Mucosa of descending colon (tissue), 3 donors: ENCODE results near the gene ABHD1. TPM values are rescaled to one million over a fixed set of nuclear protein-coding genes. Genes with fewer than 3 reads are reported as not detected.

Experiments
- ATAC-seq: fragments of 200-7000 bp; cut with Tn5 transposase; one replicate; pipeline ENCODE4 v1.9.1; 2020; ENCODE audit warnings: mild to moderate bottlenecking, moderate library complexity
- DNase-seq, 3 donors: peaks; one replicate each; pipeline ENCODE4 v3.0.0-alpha.2; 2020
- H3K36me3 ChIP-seq: fragments of 200-600 bp; one replicate; pipeline ENCODE4 v1.8.0; 2021; ENCODE audit warnings: low read depth, mild to moderate bottlenecking
- H3K4me1 ChIP-seq: fragments of 200-600 bp; one replicate; pipeline ENCODE4 v1.8.0; 2021; ENCODE audit warnings: low read depth, mild to moderate bottlenecking
- H3K4me3 ChIP-seq: fragments of 200-600 bp; one replicate; pipeline ENCODE4 v1.8.0; 2021; ENCODE audit warnings: mild to moderate bottlenecking
- H3K9me3 ChIP-seq: fragments of 200-600 bp; one replicate; pipeline ENCODE4 v1.8.0; 2021; ENCODE audit warnings: mild to moderate bottlenecking
- CTCF ChIP-seq: fragments of 200-600 bp; IDR thresholded peaks from one replicate; pipeline ENCODE4 v1.8.0; 2022; ENCODE audit warnings: antibody characterized with exemption, mild to moderate bottlenecking
- intact Hi-C, 2 donors: fragments of 100-400 bp; cut with DNase I in 1 of 2; cut with micrococcal nuclease in 1 of 2; formaldehyde crosslinking; loops; one replicate each; pipeline versions ENCODE4 v1.11.0 to v1.11.1; 2022; cut with DNase I, micrococcal nuclease
- total RNA-seq, 3 donors: library from RNA; stranded (reverse); fragmentation: NEBNext Ultra II Directional in 2 of 3; extraction: Animal tissue kit (Norgen Biotek cat#: 25700) in 2 of 3; gene quantifications; one replicate each; pipeline versions ENCODE4 v1.2.1 to v1.2.4, GENCODE V29; 2021 to 2023
- donor health status: DM: no; HTN: no; CAD: no; lungs with moderate emphysema.
- donor health status: DM: no; HTN: no; CAD: no.
- donor health status: DM: no; HTN: yes; CAD: no.

The ABHD1 gene
- total RNA-seq, 3 donors from 2014 or later = 0.19 to 0.22 TPM; not detected in 1

GRCh38 chr2:27086090-27086723, 37.4 kb upstream of the ABHD1 start:
- Histone ChIP-seq H3K4me3 (peak overlapping the region; percentile 28), H3K36me3 (no peaks in the 10 kb centered on the region), H3K9me3 (no peaks in the 10 kb centered on the region), H3K4me1 (peaks cover 30% of the 10 kb centered on the region)
- intact Hi-C loops = loop anchor here in 1 of 2 donors (10.0 kb wide), 2 partner anchors 51 to 121 kb away; partner anchors contain the start of gene TMEM214
- peak; percentile 95 to 98 (median 96) for DNase-seq
- ATAC-seq = peak; percentile 93
- TF ChIP-seq CTCF = peak; percentile 97

- Histone ChIP-seq H3K4me3 (peak within 1 kb of the TSS; percentile 28), H3K36me3 (no peaks in the 10 kb centered on the region), H3K4me1 (peaks cover 22% of the 10 kb centered on the region), H3K9me3 (no peaks in the 10 kb centered on the region)
- no peak for TF ChIP-seq CTCF
- peak; percentile 51 for ATAC-seq
- DNase-seq = peak; percentile 67 to 85 (median 85)
- intact Hi-C loops = loop anchor here in 1 of 2 donors (10.0 kb wide), 2 partner anchors 52 to 122 kb away; partner anchors contain the start of gene TMEM214
Observed at GRCh38 chr2:27086724-27087593, 36.7 kb upstream of the ABHD1 start, which contains the start of gene KHK. TSS of gene KHK (plus strand) at chr2:27086772. CDS start at chr2:27087260, 488 bp downstream.

GRCh38 chr2:27087823-27088410, 35.7 kb upstream of the ABHD1 start:
- no peaks in the 10 kb centered on the region for H3K9me3 ChIP-seq
- no peak for DNase-seq
- TF ChIP-seq CTCF = no peak
- H3K4me3 ChIP-seq = no peak overlapping the region
- peaks cover 20% of the 10 kb centered on the region for H3K4me1 ChIP-seq
- intact Hi-C loops = loop anchor here in 1 of 2 donors (10.0 kb wide), 2 partner anchors 53 to 123 kb away; partner anchors contain the start of gene TMEM214
- no peaks in the 10 kb centered on the region for H3K36me3 ChIP-seq
- no peak for ATAC-seq

GRCh38 chr2:27088634-27089033, 35.0 kb upstream of the ABHD1 start:
- no peak for DNase-seq
- no peaks in the 10 kb centered on the region for H3K36me3 ChIP-seq
- H3K4me3 ChIP-seq = no peak overlapping the region
- ATAC-seq = no peak
- no peak for TF ChIP-seq CTCF
- no peaks in the 10 kb centered on the region for H3K9me3 ChIP-seq
- intact Hi-C loops = loop anchor here in 1 of 2 donors (10.0 kb wide), 2 partner anchors 54 to 124 kb away; partner anchors contain the start of gene TMEM214
- H3K4me1 ChIP-seq = peaks cover 21% of the 10 kb centered on the region

- H3K9me3 ChIP-seq = no peaks in the 10 kb centered on the region
- DNase-seq (no peak), ATAC-seq (no peak)
- no peak for TF ChIP-seq CTCF
- peaks cover 21% of the 10 kb centered on the region for H3K4me1 ChIP-seq
- H3K4me3 ChIP-seq = no peak overlapping the region
- no peaks in the 10 kb centered on the region for H3K36me3 ChIP-seq
- intact Hi-C loops = loop anchor here in 1 of 2 donors (10.0 kb wide), 2 partner anchors 55 to 125 kb away; partner anchors contain the start of gene TMEM214
Observed at GRCh38 chr2:27089111-27089954, 34.3 kb upstream of the ABHD1 start.
